CD14-positive monocyte (primary cell): ENCODE data around the gene SPAG5. TPM values are rescaled to one million over a fixed set of nuclear protein-coding genes. Genes with fewer than 3 reads are reported as not detected.

Source experiments
- DNase-seq, 3 donors: peaks; one replicate each; pipeline ENCODE4 v3.0.0-alpha.2; 2011 to 2022
- H2AFZ ChIP-seq: 2 replicates; pipeline ENCODE4 v1.6.0; 2012; ENCODE audit warnings: mild to moderate bottlenecking, low read depth, low read length, inconsistent platforms; ENCODE audit not compliant: insufficient read depth, poor library complexity, severe bottlenecking
- H3K27ac ChIP-seq, 2 donors: 1 replicate in 1 of 2; 2 replicates in 1 of 2; pipeline ENCODE4 v1.5.1; 2012 to 2013; ENCODE audit warnings: low read length in 2 of 2, control low read depth in 1 of 2, inconsistent platforms in 1 of 2, low read depth in 1 of 2, mild to moderate bottlenecking in 1 of 2
- H3K27me3 ChIP-seq, 2 donors: one replicate each; pipeline versions ENCODE4 v1.6.0 to v1.6.1; 2011 to 2013; ENCODE audit warnings: low read length in 2 of 2; ENCODE audit not compliant: control insufficient read depth in 2 of 2, insufficient read depth in 2 of 2
- H3K36me3 ChIP-seq, 2 donors: replicated peaks in 1 of 2; 1 replicate in 1 of 2; 2 replicates in 1 of 2; pipeline versions ENCODE4 v1.5.1 to v1.6.1; 2012 to 2013; ENCODE audit warnings: low read length in 2 of 2, control low read depth in 1 of 2, inconsistent platforms in 1 of 2, mild to moderate bottlenecking in 1 of 2; ENCODE audit not compliant: insufficient read depth in 2 of 2, control insufficient read depth in 1 of 2
- H3K4me1 ChIP-seq, 2 donors: 1 replicate in 1 of 2; 2 replicates in 1 of 2; pipeline versions ENCODE4 v1.5.1 to v1.6.1; 2012 to 2013; ENCODE audit warnings: low read length in 2 of 2, control low read depth in 1 of 2, inconsistent platforms in 1 of 2, mild to moderate bottlenecking in 1 of 2, moderate library complexity in 1 of 2; ENCODE audit not compliant: insufficient read depth in 2 of 2, control insufficient read depth in 1 of 2
- H3K4me2 ChIP-seq: replicated peaks from 2 replicates; pipeline ENCODE3; 2012; ENCODE audit warnings: low read length, moderate library complexity, mild to moderate bottlenecking; ENCODE audit not compliant: poor library complexity, severe bottlenecking; ENCODE audit errors: extremely low read depth
- H3K4me3 ChIP-seq, 3 experiments: fragments of 200-600 bp in 1 of 3; sonication (generic) in 1 of 3; replicated peaks in 1 of 3; 1 replicate in 2 of 3; 2 replicates in 1 of 3; pipeline ENCODE4 v1.5.1; 2011 to 2013; ENCODE audit warnings: low read length in 3 of 3, mild to moderate bottlenecking in 3 of 3, control low read depth in 2 of 3, low read depth in 2 of 3, inconsistent platforms in 1 of 3, moderate library complexity in 1 of 3
- H3K79me2 ChIP-seq: 2 replicates; pipeline ENCODE4 v1.6.0; 2012; ENCODE audit warnings: mild to moderate bottlenecking, control low read depth, inconsistent platforms, low read length, moderate library complexity; ENCODE audit not compliant: insufficient read depth
- H3K9ac ChIP-seq: 2 replicates; pipeline ENCODE4 v1.6.0; 2017; ENCODE audit warnings: low read length, mild to moderate bottlenecking; ENCODE audit not compliant: insufficient read depth, poor library complexity, severe bottlenecking
- H3K9me3 ChIP-seq, 2 donors: replicated peaks in 1 of 2; 1 replicate in 1 of 2; 2 replicates in 1 of 2; pipeline versions ENCODE4 v1.5.1 to v1.6.1; 2012 to 2013; ENCODE audit warnings: low read length in 2 of 2, control low read depth in 1 of 2; ENCODE audit not compliant: control insufficient read depth in 1 of 2, insufficient read depth in 1 of 2
- H4K20me1 ChIP-seq: 2 replicates; pipeline ENCODE4 v1.6.0; 2012; ENCODE audit warnings: mild to moderate bottlenecking, low read length, control low read depth, moderate library complexity; ENCODE audit not compliant: insufficient read depth
- H3K27ac Mint-ChIP-seq, 7 donors: one replicate each; pipeline ENCODE4 v1.8.0; 2020; ENCODE audit warnings: mild to moderate bottlenecking in 7 of 7, mixed read lengths in 7 of 7, moderate library complexity in 6 of 7, inconsistent platforms in 2 of 7
- H3K27me3 Mint-ChIP-seq, 3 donors: one replicate each; pipeline ENCODE4 v1.8.0; 2021 to 2022; ENCODE audit warnings: low read depth in 3 of 3, mild to moderate bottlenecking in 3 of 3, mixed read lengths in 3 of 3, moderate library complexity in 3 of 3, inconsistent platforms in 1 of 3
- H3K36me3 Mint-ChIP-seq, 2 donors: one replicate each; pipeline ENCODE4 v1.8.0; 2020; ENCODE audit warnings: mixed read lengths in 2 of 2, inconsistent platforms in 1 of 2, mild to moderate bottlenecking in 1 of 2
- H3K4me1 Mint-ChIP-seq: one replicate; pipeline ENCODE4 v1.8.0; 2020; ENCODE audit warnings: mild to moderate bottlenecking, mixed read lengths
- H3K4me3 Mint-ChIP-seq, 2 donors: one replicate each; pipeline ENCODE4 v1.8.0; 2020; ENCODE audit warnings: mild to moderate bottlenecking in 2 of 2, mixed read lengths in 2 of 2, moderate library complexity in 1 of 2
- H3K9me3 Mint-ChIP-seq, 7 donors: one replicate each; pipeline ENCODE4 v1.8.0; 2020 to 2022; ENCODE audit warnings: mixed read lengths in 7 of 7, mild to moderate bottlenecking in 6 of 7, moderate library complexity in 6 of 7, inconsistent platforms in 2 of 7
- WGBS: methylation state at CpG from one replicate; pipeline ENCODE4 v1.1.5; 2013; ENCODE audit warnings: missing lambda C conversion rate; ENCODE audit not compliant: insufficient coverage; 5-methylcytosine and 5-hydroxymethylcytosine counted together
- intact Hi-C, 2 donors: fragments of 100-400 bp; cut with micrococcal nuclease; formaldehyde crosslinking; loops; one replicate each; pipeline versions ENCODE4 v1.15.0 to v1.15.1; 2023
- polyA plus RNA-seq, 3 donors: library from polyadenylated mRNA; depleted of rRNA in 1 of 3; unstranded in 2 of 3; stranded (reverse) in 1 of 3; fragments of 300-500 nt in 2 of 3; fragments of >200 nt in 1 of 3; fragmentation: Illumina TruSeq in 2 of 3; gene quantifications; 1 replicate in 2 of 3; 2 replicates in 1 of 3; pipeline ENCODE4 v1.2.3, GENCODE V29; 2012 to 2021
- TF ChIP-seq, protein P1 (sequence below): fragments of 200-600 bp; IDR thresholded peaks from one replicate; pipeline ENCODE4 v1.8.0; 2022; ENCODE audit warnings: antibody characterized with exemption, mild to moderate bottlenecking

Gene SPAG5
- polyA plus RNA-seq, 3 donors = 7.7 TPM; not detected in 2

DNA sequence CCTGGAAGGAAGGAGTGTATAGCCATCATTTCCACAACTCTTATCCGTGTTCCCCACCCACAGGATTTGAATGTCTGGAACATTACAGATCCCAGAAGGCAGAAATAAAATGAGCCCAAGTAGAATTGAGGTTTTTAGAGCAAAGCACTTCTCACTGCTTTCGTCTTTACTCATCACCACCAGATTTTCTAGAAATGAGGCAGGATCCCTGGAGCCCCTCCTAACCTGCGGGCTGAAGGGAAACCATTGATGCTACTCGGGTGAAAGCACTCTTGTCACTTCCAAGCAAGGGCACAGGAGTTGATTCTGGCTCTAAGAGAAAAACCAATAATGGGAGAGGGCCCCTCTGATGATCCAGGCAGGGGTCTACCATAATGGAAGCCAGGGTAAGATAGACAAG, 19.3 kb downstream of the SPAG5 start:
- peaks cover 11% of the 10 kb centered on the region for H3K4me1 Mint-ChIP-seq
- H3K4me3 ChIP-seq = no peak overlapping the region
- no peak overlapping the region for H2AFZ ChIP-seq
- no peak for DNase-seq
- H3K4me1 ChIP-seq = peaks cover 4 to 6% of the 10 kb centered on the region in 2 donors
- no peak overlapping the region for H3K27ac ChIP-seq
- peaks cover 2 to 5% (median 3%) of the 10 kb centered on the region in 3 donors for H3K27me3 Mint-ChIP-seq
- TF ChIP-seq, protein P1, sequence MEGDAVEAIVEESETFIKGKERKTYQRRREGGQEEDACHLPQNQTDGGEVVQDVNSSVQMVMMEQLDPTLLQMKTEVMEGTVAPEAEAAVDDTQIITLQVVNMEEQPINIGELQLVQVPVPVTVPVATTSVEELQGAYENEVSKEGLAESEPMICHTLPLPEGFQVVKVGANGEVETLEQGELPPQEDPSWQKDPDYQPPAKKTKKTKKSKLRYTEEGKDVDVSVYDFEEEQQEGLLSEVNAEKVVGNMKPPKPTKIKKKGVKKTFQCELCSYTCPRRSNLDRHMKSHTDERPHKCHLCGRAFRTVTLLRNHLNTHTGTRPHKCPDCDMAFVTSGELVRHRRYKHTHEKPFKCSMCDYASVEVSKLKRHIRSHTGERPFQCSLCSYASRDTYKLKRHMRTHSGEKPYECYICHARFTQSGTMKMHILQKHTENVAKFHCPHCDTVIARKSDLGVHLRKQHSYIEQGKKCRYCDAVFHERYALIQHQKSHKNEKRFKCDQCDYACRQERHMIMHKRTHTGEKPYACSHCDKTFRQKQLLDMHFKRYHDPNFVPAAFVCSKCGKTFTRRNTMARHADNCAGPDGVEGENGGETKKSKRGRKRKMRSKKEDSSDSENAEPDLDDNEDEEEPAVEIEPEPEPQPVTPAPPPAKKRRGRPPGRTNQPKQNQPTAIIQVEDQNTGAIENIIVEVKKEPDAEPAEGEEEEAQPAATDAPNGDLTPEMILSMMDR = no peak
- no peaks in the 10 kb centered on the region for H3K27me3 ChIP-seq
- peaks cover 44 to 63% of the 10 kb centered on the region in 2 donors for H3K36me3 ChIP-seq
- intact Hi-C loops = loop anchor here in 1 of 2 donors (10.0 kb wide), 1 partner anchor 245 kb away; the partner anchor contains the start of genes IFT20 and TNFAIP1
- no peak overlapping the region for H3K4me3 Mint-ChIP-seq
- H3K9ac ChIP-seq = no peak overlapping the region
- 85% methylated on average over 3 of the region's 4 CpGs for WGBS
- no peaks in the 10 kb centered on the region for H4K20me1 ChIP-seq
- no peaks in the 10 kb centered on the region for H3K9me3 Mint-ChIP-seq
- H3K27ac Mint-ChIP-seq = peak overlapping the region in 2 of 7 donors; percentile 21 to 46
- no peaks in the 10 kb centered on the region for H3K9me3 ChIP-seq
- peaks cover 22 to 37% of the 10 kb centered on the region in 2 donors for H3K36me3 Mint-ChIP-seq
- H3K79me2 ChIP-seq = no peaks in the 10 kb centered on the region
- no peak overlapping the region for H3K4me2 ChIP-seq

DNA sequence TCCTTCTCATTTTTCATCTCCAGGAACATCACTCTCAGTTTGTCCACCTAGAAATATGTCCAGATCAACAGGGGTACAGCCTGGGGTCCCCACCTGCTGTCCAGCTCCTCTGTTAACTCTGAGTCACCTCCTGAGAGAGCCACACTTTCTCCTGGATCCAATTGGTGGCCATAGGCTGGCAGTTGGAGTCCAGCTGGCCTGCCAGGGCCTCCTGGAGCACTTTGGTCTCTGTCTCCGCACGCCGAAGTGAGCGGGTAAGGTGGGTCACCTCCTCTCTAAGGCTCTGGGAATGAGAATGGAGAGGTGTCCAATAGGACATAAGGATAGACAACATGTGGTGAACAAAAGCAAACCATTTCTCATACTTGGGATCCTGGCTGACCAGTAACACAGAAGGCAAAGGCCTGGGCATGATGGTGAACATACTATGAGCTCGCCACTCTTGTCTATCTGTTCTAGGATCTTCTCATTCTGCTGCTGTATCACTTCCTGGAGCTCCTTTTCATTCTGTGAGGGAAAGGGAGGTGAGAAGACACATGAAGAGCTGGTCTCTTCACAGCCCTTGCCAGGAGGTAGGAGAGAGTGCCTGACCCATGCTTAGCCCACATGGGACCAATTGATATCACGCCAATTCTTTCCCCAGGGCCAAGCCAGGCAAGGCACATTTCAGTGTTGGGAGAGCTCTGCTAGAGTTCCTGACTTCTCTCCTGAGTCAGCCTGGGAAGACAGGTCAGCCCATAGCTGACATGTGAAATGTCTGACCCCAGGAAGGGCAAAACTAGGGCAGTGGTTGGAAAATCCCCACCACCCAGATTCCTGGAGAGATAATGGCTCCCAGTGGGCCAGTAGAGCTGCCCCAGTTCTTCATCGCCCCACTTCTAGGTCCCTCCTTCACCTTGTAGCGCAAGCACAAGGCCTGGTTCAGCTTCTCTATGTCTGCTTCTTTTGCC, 20.3 kb downstream of the SPAG5 start:
- no peak for DNase-seq
- H3K4me1 ChIP-seq = peaks cover 4 to 6% of the 10 kb centered on the region in 2 donors
- H3K27ac Mint-ChIP-seq = peak overlapping the region in 3 of 7 donors; percentile 21 to 54 (median 24)
- no peaks in the 10 kb centered on the region for H3K27me3 ChIP-seq
- no peaks in the 10 kb centered on the region for H3K79me2 ChIP-seq
- TF ChIP-seq, protein P1 = no peak
- H4K20me1 ChIP-seq = no peaks in the 10 kb centered on the region
- peak overlapping the region in 1 of 2 donors; percentile 30 for H3K27ac ChIP-seq
- no peak overlapping the region for H3K4me3 ChIP-seq
- no peak overlapping the region for H2AFZ ChIP-seq
- H3K4me2 ChIP-seq = no peak overlapping the region
- no peak overlapping the region for H3K9ac ChIP-seq
- H3K4me3 Mint-ChIP-seq = no peak overlapping the region
- H3K9me3 ChIP-seq = no peaks in the 10 kb centered on the region
- H3K36me3 Mint-ChIP-seq = peaks cover 22 to 40% of the 10 kb centered on the region in 2 donors
- intact Hi-C loops = loop anchor here in 1 of 2 donors (10.0 kb wide), 1 partner anchor 244 kb away; the partner anchor contains the start of genes IFT20 and TNFAIP1
- H3K36me3 ChIP-seq = peaks cover 34 to 53% of the 10 kb centered on the region in 2 donors
- peaks cover 2 to 5% (median 3%) of the 10 kb centered on the region in 3 donors for H3K27me3 Mint-ChIP-seq
- peaks cover 11% of the 10 kb centered on the region for H3K4me1 Mint-ChIP-seq
- WGBS = 87% methylated on average over 4 of the region's 8 CpGs
- no peaks in the 10 kb centered on the region for H3K9me3 Mint-ChIP-seq
